Stimulated activated effector memory CD8-positive, alpha-beta T cell treated with anti-CD3 and anti-CD28 coated beads, Interleukin-12 subunit alpha, Interleukin-12 subunit beta, amount 100 ng/mL, for 72 hours (primary cell): Measurements from ENCODE around the gene ZFYVE28.
"Not testable (repeated sequence)": the region's sequence is repeated elsewhere in the genome, so short reads cannot be mapped to it uniquely, and the experiment has no call there.

Experiments used
- ATAC-seq: fragments of 150-1000 bp; cut with Tn5 transposase; 2 replicates; pipeline ENCODE4 v1.10.0; 2021
- DNase-seq, 2 donors: peaks; one replicate each; pipeline ENCODE4 v3.0.0; 2021 to 2022; ENCODE audit warnings: low spot score in 2 of 2
- H3K27ac Mint-ChIP-seq: one replicate; pipeline ENCODE4 v1.8.0; 2022; ENCODE audit warnings: mild to moderate bottlenecking, mixed read lengths
- H3K36me3 Mint-ChIP-seq: one replicate; pipeline ENCODE4 v1.8.0; 2022; ENCODE audit warnings: mild to moderate bottlenecking, mixed read lengths
- H3K4me1 Mint-ChIP-seq: one replicate; pipeline ENCODE4 v1.8.0; 2022; ENCODE audit warnings: mixed read lengths
- H3K4me3 Mint-ChIP-seq: one replicate; pipeline ENCODE4 v1.8.0; 2022; ENCODE audit warnings: mild to moderate bottlenecking, mixed read lengths
- H3K9me3 Mint-ChIP-seq: one replicate; pipeline ENCODE4 v1.8.0; 2022; ENCODE audit warnings: mixed read lengths

Gene ZFYVE28

GRCh38 chr4:2417765-2418649, at the start of gene ZFYVE28:
Gene ZFYVE28 (minus strand): TSS chr4:2418645. CDS start chr4:2418323, 322 bp downstream.
- peaks cover 22% of the 10 kb centered on the region for H3K36me3 Mint-ChIP-seq
- peak within 1 kb of the TSS; percentile 73 for H3K4me3 Mint-ChIP-seq
- peak within 1 kb of the TSS; percentile 97 for H3K27ac Mint-ChIP-seq
- DNase-seq (peak; percentile 36 to 83), ATAC-seq (no peak)
- H3K4me1 Mint-ChIP-seq = peaks cover 49% of the 10 kb centered on the region
- H3K9me3 Mint-ChIP-seq = no peaks in the 10 kb centered on the region

GRCh38 chr4:2465544-2465943, 47.1 kb upstream of the ZFYVE28 start:
- H3K36me3 Mint-ChIP-seq = peaks cover 36% of the 10 kb centered on the region
- not testable (repeated sequence) for ATAC-seq, DNase-seq, H3K4me3 Mint-ChIP-seq, H3K27ac Mint-ChIP-seq, H3K9me3 Mint-ChIP-seq
- H3K4me1 Mint-ChIP-seq = peaks cover 30% of the 10 kb centered on the region

- Mint-ChIP-seq H3K4me3 (no peak overlapping the region), H3K9me3 (no peaks in the 10 kb centered on the region), H3K4me1 (peaks cover 30% of the 10 kb centered on the region), H3K27ac (no peak overlapping the region), H3K36me3 (peaks cover 31% of the 10 kb centered on the region)
- DNase-seq (no peak), ATAC-seq (no peak)
These were observed 46.6 kb upstream of the ZFYVE28 start for GRCh38 chr4:2465032-2465431.

GRCh38 chr4:2462992-2463762, 44.7 kb upstream of the ZFYVE28 start:
- Mint-ChIP-seq H3K4me1 (peaks cover 27% of the 10 kb centered on the region), H3K4me3 (peak overlapping the region; percentile 73), H3K27ac (no peak overlapping the region), H3K9me3 (no peaks in the 10 kb centered on the region), H3K36me3 (peaks cover 13% of the 10 kb centered on the region)
- ATAC-seq (no peak), DNase-seq (no peak)

GRCh38 chr4:2462218-2462991, 44.0 kb upstream of the ZFYVE28 start:
- Mint-ChIP-seq H3K4me3 (peak overlapping the region; percentile 73), H3K9me3 (no peaks in the 10 kb centered on the region), H3K4me1 (peaks cover 20% of the 10 kb centered on the region), H3K36me3 (peaks cover 6% of the 10 kb centered on the region), H3K27ac (no peak overlapping the region)
- DNase-seq (peak; percentile 54 to 75), ATAC-seq (peak; percentile 94)

- Mint-ChIP-seq H3K36me3 (peaks cover 6% of the 10 kb centered on the region), H3K9me3 (no peaks in the 10 kb centered on the region), H3K4me3 (peak overlapping the region; percentile 73), H3K4me1 (peaks cover 20% of the 10 kb centered on the region), H3K27ac (peak overlapping the region; percentile 30)
- DNase-seq (no peak), ATAC-seq (no peak)
These were observed 43.0 kb upstream of the ZFYVE28 start for GRCh38 chr4:2461246-2461960.

- no peak for ATAC-seq
- H3K27ac Mint-ChIP-seq = no peak overlapping the region
These were observed 41.3 kb upstream of the ZFYVE28 start for GRCh38 chr4:2459589-2460349.

GRCh38 chr4:2458546-2459491, 40.4 kb upstream of the ZFYVE28 start:
- Mint-ChIP-seq H3K36me3 (no peaks in the 10 kb centered on the region), H3K27ac (no peak overlapping the region), H3K4me3 (no peak overlapping the region), H3K4me1 (peaks cover 20% of the 10 kb centered on the region), H3K9me3 (no peaks in the 10 kb centered on the region)
- DNase-seq (no peak), ATAC-seq (no peak)

More at GRCh38 chr4:2459589-2460349, 41.3 kb upstream of the ZFYVE28 start:
- Mint-ChIP-seq H3K9me3 (no peaks in the 10 kb centered on the region), H3K4me3 (no peak overlapping the region), H3K36me3 (no peaks in the 10 kb centered on the region), H3K4me1 (peaks cover 20% of the 10 kb centered on the region)
- DNase-seq = no peak

GRCh38 chr4:2457481-2458295, 39.2 kb upstream of the ZFYVE28 start:
- DNase-seq (no peak), ATAC-seq (no peak)
- H3K4me3 Mint-ChIP-seq = no peak overlapping the region
- no peaks in the 10 kb centered on the region for H3K9me3 Mint-ChIP-seq
- no peak overlapping the region for H3K27ac Mint-ChIP-seq
- H3K36me3 Mint-ChIP-seq = no peaks in the 10 kb centered on the region
- peaks cover 10% of the 10 kb centered on the region for H3K4me1 Mint-ChIP-seq

- Mint-ChIP-seq H3K4me3 (no peak overlapping the region), H3K4me1 (no peaks in the 10 kb centered on the region), H3K9me3 (no peaks in the 10 kb centered on the region), H3K27ac (no peak overlapping the region), H3K36me3 (no peaks in the 10 kb centered on the region)
- peak; percentile 29 for ATAC-seq
- DNase-seq = no peak
These were observed 33.7 kb upstream of the ZFYVE28 start for GRCh38 chr4:2451821-2452785.

- Mint-ChIP-seq H3K4me3 (no peak overlapping the region), H3K4me1 (no peaks in the 10 kb centered on the region), H3K27ac (no peak overlapping the region), H3K36me3 (no peaks in the 10 kb centered on the region), H3K9me3 (no peaks in the 10 kb centered on the region)
- no peak for DNase-seq
- ATAC-seq = peak; percentile 31
These were observed 32.6 kb upstream of the ZFYVE28 start for GRCh38 chr4:2451036-2451520.
